Activated T-cell treated with anti-CD3 and anti-CD28 coated beads, Interleukin-2, amount 50 U/mL, for 48 hours (primary cell): Measurements from ENCODE around the gene HDAC6.
A peak's percentile ranks its signal among the peaks of the same experiment; 100 is the strongest.
"Not testable (repeated sequence)": the region's sequence is repeated elsewhere in the genome, so short reads cannot be mapped to it uniquely, and the experiment has no call there.

Experiments
- DNase-seq, 2 experiments: peaks; one replicate each; pipeline ENCODE4 v3.0.0-alpha.2; 2020

The HDAC6 gene

DNA sequence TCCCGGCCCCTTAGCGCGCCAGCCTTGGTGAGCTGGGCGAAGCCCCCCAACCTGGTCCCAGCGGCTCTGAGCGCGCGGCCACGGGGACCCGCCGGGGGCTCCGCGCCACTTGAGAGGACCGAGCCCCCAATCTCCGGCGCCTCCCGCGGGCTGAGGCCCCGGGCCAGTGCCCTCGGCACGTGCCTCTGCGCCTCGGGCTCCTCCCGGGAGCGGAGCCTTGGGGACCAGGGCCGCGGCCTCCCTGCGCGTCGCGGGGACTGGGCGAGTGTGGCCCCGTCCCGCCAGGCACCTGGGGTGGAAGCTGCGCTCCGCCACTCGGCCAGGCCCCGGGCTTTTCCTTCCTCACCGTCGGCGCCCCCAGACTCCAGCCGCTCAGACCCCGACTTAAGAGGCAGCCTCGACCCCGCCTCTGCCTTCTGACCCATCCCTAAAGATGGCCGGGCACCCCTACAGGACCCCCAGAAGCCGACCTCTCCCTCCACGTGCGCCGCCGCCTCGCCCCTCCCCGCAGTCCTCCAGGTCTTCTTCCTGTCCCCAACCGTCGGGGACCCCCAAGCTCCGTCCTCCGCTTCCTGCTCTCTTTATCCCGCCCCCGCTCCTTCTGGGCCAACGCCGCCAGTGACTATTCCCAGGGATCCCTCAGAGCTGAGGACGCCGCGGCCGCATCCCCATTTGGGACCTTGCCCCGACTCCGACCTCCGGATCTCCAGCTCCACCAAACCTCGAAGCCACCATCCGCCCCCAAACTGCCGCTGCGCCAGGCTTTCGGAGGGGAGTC is 25.2 kb downstream of the HDAC6 start:
- no peak for DNase-seq

DNA sequence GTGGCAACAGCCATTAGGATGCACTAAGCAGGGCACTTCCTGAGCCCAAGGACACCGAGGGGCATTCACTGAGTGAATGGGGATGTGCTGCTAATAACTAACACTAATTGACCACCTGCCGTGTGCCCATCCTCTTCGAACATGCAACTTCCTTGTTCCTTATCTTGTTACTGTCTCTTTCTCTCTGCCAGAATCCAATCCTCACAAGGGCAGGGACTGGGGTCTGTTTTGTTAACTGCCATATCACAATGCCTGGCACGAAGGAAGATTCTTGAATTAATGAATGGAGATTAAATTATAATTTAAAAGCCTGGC is 25.7 kb downstream of the HDAC6 start:
- DNase-seq, result no peak

DNA sequence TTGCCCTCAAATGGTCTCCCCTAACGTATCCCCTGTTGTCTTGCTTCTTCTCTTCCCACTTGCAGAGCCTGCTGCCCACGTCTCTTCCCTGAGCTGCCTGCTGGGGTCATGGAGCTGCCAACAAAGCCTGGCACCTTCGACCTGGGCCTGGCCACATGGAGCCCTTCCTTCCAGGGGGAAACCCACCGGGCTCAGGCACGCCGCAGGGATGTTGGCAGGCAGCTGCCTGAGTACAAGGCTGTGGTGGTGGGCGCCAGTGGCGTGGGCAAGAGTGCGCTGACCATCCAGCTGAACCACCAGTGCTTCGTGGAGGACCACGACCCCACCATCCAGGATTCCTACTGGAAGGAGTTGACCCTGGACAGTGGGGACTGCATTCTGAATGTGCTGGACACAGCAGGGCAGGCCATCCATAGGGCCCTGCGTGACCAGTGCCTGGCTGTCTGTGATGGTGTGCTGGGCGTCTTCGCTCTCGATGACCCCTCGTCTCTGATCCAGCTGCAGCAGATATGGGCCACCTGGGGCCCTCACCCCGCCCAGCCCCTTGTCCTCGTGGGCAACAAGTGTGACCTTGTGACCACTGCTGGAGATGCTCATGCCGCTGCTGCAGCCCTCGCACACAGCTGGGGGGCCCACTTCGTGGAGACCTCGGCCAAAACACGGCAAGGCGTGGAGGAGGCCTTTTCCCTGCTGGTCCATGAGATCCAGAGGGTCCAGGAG is 27.3 kb downstream of the HDAC6 start:
- no peak for DNase-seq

DNA sequence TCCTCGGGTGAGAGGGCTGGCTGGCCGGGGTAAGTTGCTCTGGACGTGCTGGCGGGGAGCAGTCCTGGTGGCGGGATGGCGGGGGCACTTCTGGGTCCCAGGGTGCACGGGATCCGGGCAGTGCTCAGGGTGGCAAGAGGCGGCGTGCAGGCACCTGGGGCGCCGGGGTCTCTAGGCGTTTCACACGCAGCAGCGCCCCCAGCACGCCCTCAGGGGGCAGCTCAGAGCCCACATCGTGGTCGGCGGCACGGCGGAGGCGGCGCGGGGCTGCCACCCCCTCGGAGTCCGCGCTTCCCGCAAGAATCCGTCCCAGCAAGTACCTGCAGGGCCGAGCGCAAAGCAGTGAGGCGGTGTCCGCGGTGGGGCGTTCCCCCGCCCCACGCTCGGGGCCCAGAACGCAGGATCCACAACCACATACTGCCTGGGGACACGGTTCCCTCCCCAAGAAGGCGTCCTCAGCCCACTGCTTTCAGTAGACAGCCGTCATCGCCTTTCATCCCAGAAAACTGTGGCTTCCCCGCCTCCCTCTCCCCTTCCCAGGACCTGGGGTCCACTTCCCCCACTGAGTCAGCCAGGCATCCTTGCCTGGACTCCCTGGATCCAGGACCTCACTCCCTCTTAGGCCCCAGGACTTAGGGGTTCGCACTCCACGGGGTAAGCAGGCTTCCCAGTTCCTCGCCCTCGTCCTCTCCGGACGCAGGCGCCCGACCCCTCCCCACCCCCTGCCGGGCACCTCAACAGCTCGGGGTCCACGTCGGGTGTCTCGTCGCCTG is 29.5 kb downstream of the HDAC6 start:
- DNase-seq, result no peak

DNA sequence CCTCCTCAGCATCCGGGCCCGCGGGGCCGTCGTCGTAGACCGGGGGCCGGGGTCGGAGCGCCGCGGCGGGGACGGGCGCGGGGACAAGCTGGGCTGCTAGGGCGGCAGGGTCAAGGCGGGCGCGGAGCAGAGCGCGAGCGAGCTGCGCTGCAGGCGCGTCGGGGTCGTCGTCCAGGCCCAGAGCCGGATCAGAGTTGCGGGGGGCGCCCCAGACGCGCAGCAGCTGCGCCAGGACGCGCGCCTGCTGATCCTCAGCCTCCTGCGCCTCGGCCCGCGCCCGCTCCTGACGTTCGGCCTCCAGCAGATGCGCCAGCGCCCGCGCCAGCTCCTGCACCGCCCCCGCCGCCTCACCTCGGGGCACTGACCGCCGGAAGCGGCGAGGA is 30.0 kb downstream of the HDAC6 start:
- DNase-seq, result no peak

DNA sequence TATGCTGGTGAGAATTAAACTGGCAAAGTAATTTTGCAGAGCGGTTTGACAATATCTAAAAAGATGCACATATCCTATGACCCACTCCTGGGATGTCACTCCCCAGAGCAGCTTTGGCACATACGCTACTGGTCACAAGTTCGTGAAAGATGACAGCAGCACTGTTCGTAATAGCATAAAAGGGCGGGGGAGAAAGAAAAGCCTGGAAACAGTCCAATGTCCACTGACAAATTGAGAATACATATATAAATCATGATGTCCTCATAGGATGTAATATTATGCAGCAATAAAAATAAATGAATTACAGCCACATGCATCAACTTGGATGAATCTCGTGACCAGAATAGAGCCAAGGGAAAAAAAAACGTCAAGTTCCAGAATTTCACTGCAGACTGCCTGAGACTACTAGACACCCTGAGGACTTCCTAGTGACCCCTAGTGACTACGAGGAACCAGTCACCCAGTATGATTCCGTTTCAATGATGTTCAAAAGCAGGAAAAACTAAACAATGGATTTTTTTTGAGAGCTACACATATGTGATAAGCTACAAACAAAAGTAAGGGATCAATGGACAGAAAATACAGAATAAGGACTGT is 31.8 kb downstream of the HDAC6 start:
- DNase-seq, result no peak

DNA sequence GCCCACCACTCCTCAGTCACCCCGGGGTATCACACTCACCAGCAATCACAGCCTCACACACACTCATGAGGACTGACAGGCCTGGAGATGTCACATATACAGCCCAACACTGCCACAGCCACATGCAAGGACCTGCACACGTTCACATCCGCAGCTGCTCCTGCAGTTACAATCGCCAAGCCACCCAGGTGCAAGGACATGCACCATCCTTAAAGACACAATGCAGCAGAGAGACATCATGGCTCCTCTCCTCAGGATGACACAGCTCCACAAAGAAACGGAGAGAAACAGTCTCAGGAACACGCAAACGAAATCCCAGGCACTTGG is 32.5 kb downstream of the HDAC6 start:
- no peak for DNase-seq

DNA sequence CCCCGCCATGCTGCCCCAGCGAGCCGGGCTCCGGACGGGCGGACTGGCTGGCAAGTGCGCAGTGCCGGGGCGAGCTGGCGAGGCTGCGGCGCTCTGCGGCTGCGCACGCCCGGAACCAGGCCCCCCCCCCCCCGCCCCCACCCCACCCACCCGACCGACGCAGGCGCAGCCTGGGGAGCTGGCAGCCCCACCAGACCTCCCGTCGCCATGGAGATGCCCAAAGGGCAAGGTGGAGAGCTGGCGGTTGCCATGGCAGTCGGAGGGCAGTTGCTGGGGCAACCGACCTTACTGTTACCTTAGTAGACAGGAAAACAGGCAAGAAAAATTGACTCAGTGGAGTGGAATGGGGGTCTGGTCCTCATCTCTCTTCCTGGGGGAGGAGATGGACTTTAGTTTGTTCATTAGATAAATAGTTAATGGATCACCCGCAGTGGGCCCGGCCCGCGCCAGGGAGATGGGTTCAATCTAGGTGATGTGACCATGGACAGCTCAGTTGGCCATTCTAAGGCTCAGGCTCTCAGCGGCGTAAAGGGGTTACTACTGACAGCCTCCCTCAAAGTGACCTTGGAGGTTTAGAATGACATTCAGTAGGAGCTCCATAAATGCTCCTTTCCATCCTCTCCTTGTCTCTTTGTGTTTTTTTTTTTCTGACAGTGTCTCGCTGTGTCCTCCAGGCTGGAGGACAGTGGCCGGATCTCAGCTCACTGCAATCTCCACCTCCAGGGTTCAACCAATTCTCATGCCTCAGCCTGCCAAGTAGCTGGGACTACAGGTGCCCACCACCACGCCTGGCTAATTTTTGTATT is 33.9 kb downstream of the HDAC6 start, which contains the start of gene PCSK1N:
PCSK1N (minus strand) TSS at position 87 of the 806 bp plus-strand sequence; CDS start at position 9, 78 bp downstream.
- DNase-seq, result peak in 1 of 2 experiments; percentile 33

DNA sequence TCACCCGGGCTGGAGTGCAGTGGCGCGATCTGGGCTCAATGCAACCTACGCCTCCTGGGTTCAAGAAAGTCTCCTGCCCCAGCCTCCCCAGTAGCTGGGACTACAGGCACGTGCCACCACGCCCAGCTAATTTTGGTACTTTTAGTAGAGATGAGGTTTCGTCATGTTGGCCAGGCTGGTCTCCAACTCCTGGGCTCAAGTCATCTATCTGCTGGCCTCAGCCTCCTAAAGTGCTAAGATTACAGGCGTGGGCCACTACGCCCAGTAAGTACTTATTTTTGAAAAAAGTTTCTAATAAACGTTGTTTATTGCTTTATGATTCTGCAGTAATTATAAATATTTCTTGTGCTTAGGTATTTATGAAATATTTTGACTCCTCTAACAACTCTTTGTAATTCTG is 37.8 kb downstream of the HDAC6 start:
- no peak for DNase-seq

DNA sequence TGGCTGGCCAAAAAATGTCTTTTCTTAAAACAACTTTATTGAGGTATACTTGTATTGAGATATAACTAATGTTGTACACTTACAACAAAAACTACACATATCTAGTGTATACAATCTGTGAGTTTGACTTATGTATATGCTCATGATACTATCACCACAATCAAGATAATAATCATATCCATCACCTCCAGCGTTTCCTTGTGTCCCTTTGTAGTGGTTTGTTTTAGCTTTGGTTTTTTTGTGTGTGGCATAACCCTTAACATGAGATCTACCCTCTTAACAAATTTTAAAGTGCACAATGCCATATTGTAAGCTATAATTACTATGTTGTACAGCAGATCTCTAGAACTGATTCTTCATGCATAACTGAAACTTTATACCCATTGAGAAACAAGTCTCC is 47.0 kb downstream of the HDAC6 start:
- no peak for DNase-seq

DNA sequence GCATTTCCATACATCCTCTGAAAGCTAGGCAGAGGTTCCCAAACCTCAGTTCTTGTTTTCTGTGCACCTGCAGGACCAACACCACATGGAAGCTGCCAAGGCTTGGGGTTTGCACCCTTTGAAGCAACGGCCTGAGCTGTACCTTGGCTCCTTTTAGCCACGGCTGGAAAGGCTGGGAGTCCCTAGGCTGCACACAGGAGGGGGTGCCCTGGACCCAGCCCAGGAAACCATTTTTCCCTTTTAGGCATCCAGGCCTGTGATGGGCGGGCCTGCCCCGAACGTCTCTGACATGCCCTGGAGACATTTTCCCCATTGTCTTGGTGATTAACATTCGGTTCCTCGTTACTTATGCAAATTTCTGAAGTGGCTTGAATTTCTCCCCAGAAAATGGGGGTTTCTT is 51.0 kb downstream of the HDAC6 start:
- DNase-seq, result no peak

DNA sequence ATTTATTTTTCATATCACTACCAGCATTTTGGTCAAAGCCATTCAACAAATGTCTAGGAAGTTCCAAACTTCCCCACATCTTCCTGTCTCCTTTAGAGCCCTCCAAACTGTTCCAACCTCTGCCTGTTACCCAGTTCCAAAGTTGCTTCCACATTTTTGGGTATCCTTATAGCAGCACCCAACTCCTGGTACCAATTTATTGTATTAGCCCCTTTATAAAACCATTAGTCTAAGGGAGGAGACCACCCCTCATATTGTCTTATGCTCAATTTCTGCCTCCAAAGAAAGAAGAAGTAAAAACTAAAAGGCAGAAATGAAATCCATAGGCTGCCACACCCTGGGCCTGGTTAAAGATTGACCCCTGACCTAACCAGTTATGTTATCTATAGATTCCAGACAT is 51.6 kb downstream of the HDAC6 start:
- DNase-seq, result not testable (repeated sequence)

DNA sequence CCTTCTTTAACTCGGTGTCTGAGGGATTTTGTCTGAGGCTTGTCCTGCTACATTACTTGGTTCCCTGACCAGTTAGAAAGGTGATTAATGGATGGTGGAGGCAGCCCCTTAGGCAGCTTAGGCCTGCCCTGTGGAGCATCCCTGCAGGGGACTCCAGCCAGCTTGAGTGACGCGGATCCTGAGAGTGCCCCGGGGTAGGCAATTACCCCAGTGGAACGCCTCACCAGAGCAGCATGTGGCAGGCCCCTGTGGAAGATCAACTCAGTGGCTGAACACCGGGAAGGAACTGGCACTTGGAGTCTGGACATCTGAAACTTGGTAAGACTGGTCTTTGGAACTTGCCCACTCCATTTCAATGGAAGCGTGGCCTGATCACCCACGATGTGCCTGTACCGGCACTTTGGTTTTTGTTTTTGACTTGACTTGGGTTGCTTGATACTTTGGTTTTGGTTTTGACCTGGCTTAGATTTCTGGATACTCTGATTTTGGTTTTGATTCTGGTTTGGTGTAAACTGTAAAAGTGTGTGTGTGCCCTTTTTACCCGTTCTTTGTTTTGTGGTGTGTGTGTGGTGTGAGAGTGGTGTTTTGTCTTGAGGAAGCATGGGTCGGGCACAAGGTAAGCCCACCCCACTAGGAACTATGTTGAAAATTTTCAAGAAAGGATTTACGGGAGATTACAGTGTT is 52.4 kb downstream of the HDAC6 start:
- DNase-seq, result not testable (repeated sequence)

DNA sequence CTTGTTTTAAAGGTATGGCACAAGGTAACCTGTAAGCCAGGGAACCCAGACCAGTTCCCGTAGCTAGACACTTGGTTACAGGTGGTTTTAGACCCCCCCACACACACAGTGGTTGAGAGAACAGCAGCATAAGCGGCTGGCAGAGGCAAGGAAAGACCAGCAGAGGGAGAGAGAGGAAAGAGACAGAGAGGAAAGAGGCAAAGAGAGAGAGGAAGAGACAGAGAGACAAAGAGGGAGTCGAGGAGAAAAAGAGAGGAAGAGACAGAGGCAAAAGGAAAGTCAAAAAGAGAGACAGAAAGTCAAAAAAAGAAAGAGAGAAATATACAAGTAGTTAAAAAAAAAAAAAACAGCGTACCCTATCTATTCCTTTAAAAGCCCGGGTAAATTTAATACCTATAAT is 53.0 kb downstream of the HDAC6 start:
- no peak for DNase-seq

DNA sequence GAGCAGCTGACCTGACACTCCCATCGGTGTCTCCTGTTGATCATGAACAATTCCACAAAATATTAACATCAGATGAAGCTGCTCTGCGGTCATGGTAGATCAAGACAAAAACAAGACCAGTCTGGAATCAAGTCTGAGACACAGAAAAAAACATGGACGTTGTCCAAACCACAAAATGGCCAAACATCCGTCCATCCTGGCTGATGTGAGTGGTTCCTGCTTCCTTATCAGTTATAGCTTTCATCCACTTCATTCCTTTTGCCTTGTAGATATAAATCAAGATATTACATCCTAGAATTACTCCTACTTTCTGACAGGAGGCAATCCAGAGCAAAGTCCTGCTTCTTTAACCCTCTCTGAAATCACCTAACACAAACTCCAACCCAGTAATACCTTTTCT is 62.3 kb downstream of the HDAC6 start:
- DNase-seq, result no peak

DNA sequence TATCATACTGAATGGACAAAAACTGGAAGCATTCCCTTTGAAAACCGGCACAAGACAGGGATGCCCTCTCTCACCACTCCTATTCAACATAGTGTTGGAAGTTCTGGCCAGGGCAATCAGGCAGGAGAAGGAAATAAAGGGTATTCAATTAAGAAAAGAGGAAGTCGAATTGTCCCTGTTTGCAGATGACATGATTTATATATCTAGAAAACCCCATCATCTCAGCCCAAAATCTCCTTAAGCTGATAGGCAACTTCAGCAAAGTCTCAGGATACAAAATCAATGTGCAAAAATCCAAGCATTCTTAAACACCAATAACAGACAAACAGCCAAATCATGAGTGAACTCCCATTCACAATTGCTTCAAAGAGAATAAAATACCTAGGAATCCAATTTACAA is 70.2 kb downstream of the HDAC6 start:
- not testable (repeated sequence) for DNase-seq
